ENCODE data around the gene BCAS3. TPM values are rescaled to one million over a fixed set of nuclear protein-coding genes. Genes with fewer than 3 reads are reported as not detected.

The BCAS3 gene
- total RNA-seq, 2 donors from 2014 or later: 44.1 to 71.5 TPM

DNA sequence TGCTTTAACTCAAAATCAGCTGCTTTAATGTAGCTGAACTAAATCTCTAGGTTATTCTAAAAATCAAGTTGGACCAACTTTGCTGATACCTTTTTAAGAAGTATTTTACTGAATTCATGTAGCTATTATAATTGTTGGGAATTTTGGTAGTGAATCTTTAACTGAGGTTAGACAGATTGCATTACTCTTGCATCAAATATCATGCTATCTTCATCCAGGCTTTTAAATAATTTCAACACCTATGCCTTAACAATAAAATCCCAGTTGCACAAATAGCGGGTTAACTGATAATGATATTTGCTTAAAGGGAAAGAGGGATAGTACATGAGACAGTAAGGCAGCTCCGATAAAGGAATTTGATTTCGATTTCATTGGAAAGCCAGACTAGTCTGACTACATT, 480.7 kb downstream of the BCAS3 start:
- H3K4me3 ChIP-seq: no peak overlapping the region
- H3K27ac ChIP-seq: no peak overlapping the region
- H3K36me3 ChIP-seq (replicated peaks in 1 of 2; ENCODE audit: insufficient read depth in 1 of 2, low read depth in 2 of 2): no peaks in the 10 kb centered on the region
- no peak for ATAC-seq
- no peaks in the 10 kb centered on the region for H3K9me3 ChIP-seq
- H3K27me3 ChIP-seq: no peaks in the 10 kb centered on the region
- H3K4me1 ChIP-seq: no peaks in the 10 kb centered on the region
- WGBS, 2 donors: 70 to 78% methylated on average over 3 of the region's 3 CpGs
- no peak for TF ChIP-seq POLR2A (IDR thresholded peaks at IDR 0.05)
- no peak for TF ChIP-seq CTCF (IDR thresholded peaks at IDR 0.05)
- intact Hi-C loops (cut with DNase I): no loop called here
- DNase-seq: no peak

GRCh38 chr17:61159221-61159814, 481.7 kb downstream of the BCAS3 start:
- Histone ChIP-seq H3K4me3 (no peak overlapping the region), H3K27me3 (no peaks in the 10 kb centered on the region), H3K27ac (no peak overlapping the region), H3K9me3 (no peaks in the 10 kb centered on the region), H3K4me1 (no peaks in the 10 kb centered on the region), H3K36me3 (replicated peaks in 1 of 2; ENCODE audit: insufficient read depth in 1 of 2, low read depth in 2 of 2) (no peaks in the 10 kb centered on the region)
- 50 to 62% methylated on average over 1 of the region's 1 CpG for WGBS, 2 donors
- no peak for TF ChIP-seq CTCF (IDR thresholded peaks at IDR 0.05)
- no peak for TF ChIP-seq POLR2A (IDR thresholded peaks at IDR 0.05)
- intact Hi-C loops (cut with DNase I): no loop called here
- DNase-seq (no peak), ATAC-seq (no peak)

GRCh38 chr17:61160204-61160603, 482.6 kb downstream of the BCAS3 start:
- H3K36me3 ChIP-seq (replicated peaks in 1 of 2; ENCODE audit: insufficient read depth in 1 of 2, low read depth in 2 of 2): no peaks in the 10 kb centered on the region

DNA sequence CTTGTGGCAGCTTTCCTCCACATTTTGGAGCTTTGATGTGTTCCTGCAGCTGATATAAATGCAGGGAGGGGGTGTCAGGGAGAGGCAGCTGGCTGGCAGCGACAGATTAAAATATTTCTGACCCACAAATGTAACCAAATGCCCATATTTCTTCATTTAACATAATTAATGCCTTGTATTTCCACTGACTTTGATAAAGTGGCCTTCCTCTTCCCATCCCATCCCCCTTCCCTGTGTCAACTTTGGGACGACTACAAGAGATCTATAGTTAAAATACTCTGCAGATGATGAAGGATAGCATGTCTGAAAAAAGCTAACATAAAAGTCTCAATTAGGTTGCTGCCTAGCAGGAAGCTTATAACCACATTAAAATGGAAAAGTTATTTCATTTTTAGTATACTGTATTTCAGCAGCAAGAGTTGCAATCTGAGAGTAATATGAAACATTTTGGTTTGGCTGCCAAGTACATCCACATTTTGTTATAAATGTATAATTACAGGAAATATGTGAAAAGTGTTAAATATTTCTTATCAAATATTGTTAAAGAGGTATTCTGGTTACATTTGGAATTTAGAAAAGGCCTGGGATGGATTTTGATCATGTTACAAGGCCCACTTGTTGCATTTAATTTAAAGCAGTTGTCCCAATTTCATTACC, 483.3 kb downstream of the BCAS3 start:
- no peak for ATAC-seq
- Histone ChIP-seq H3K27ac (no peak overlapping the region), H3K4me1 (no peaks in the 10 kb centered on the region), H3K9me3 (no peaks in the 10 kb centered on the region), H3K36me3 (replicated peaks in 1 of 2; ENCODE audit: insufficient read depth in 1 of 2, low read depth in 2 of 2) (no peaks in the 10 kb centered on the region), H3K4me3 (no peak overlapping the region), H3K27me3 (no peaks in the 10 kb centered on the region)
- TF ChIP-seq POLR2A (IDR thresholded peaks at IDR 0.05): no peak
- TF ChIP-seq CTCF (IDR thresholded peaks at IDR 0.05): no peak
- WGBS, 2 donors: 54 to 59% methylated on average over 2 of the region's 2 CpGs
- DNase-seq: no peak
- intact Hi-C loops (cut with DNase I): no loop called here

More at GRCh38 chr17:61160204-61160603, 482.6 kb downstream of the BCAS3 start:
- ATAC-seq: no peak
- DNase-seq: no peak
- TF ChIP-seq CTCF (IDR thresholded peaks at IDR 0.05): no peak
- no peak for TF ChIP-seq POLR2A (IDR thresholded peaks at IDR 0.05)
- WGBS, 2 donors: 91 to 92% methylated on average over 4 of the region's 4 CpGs
- intact Hi-C loops (cut with DNase I): no loop called here
- no peaks in the 10 kb centered on the region for H3K27me3 ChIP-seq
- H3K9me3 ChIP-seq: no peaks in the 10 kb centered on the region
- no peaks in the 10 kb centered on the region for H3K4me1 ChIP-seq
- H3K27ac ChIP-seq: no peak overlapping the region
- H3K4me3 ChIP-seq: no peak overlapping the region

Data from body of pancreas (tissue), 4 donors.